ENCODE data around the gene C11orf16. TPM values are rescaled to one million over a fixed set of nuclear protein-coding genes. Genes with fewer than 3 reads are reported as not detected.

Gene C11orf16
- total and polyA plus RNA-seq, 2 experiments from 2014 or later, result not detected

DNA sequence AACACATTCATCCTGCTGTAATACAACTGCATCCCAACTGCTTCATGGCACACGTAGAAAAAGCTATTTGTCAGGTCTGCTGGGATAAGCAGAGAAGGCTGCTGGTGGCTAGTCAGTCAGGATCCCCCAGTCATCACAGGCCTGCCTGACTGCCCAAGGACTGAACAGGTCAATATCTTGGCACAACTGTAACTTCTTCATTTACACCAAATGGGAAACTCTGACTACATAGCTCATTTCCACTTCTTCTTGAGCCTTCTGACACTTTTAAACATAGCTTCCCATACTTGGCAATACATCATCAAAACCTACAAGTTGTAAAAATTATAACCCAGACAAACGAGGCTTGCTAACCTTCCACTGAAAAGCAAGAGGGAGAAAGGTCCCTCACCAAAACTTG lies 28.7 kb upstream of the C11orf16 start:
- H3K36me3 ChIP-seq, result peaks cover 2% of the 10 kb centered on the region
- TF ChIP-seq, protein P1, sequence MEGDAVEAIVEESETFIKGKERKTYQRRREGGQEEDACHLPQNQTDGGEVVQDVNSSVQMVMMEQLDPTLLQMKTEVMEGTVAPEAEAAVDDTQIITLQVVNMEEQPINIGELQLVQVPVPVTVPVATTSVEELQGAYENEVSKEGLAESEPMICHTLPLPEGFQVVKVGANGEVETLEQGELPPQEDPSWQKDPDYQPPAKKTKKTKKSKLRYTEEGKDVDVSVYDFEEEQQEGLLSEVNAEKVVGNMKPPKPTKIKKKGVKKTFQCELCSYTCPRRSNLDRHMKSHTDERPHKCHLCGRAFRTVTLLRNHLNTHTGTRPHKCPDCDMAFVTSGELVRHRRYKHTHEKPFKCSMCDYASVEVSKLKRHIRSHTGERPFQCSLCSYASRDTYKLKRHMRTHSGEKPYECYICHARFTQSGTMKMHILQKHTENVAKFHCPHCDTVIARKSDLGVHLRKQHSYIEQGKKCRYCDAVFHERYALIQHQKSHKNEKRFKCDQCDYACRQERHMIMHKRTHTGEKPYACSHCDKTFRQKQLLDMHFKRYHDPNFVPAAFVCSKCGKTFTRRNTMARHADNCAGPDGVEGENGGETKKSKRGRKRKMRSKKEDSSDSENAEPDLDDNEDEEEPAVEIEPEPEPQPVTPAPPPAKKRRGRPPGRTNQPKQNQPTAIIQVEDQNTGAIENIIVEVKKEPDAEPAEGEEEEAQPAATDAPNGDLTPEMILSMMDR (IDR thresholded peaks at IDR 0.05; ENCODE audit: low read depth, low read length), result no peak
- no peaks in the 10 kb centered on the region for H3K27me3 ChIP-seq
- H3K27ac ChIP-seq, result no peak overlapping the region
- no peak for DNase-seq (ENCODE audit: low read depth in 1 of 2, low spot score in 1 of 2)
- no peak overlapping the region for H3K4me3 ChIP-seq
- peaks cover 6% of the 10 kb centered on the region for H3K4me1 ChIP-seq (ENCODE audit: low read depth)
- H3K9me3 ChIP-seq (ENCODE audit: low read depth), result no peaks in the 10 kb centered on the region

DNA sequence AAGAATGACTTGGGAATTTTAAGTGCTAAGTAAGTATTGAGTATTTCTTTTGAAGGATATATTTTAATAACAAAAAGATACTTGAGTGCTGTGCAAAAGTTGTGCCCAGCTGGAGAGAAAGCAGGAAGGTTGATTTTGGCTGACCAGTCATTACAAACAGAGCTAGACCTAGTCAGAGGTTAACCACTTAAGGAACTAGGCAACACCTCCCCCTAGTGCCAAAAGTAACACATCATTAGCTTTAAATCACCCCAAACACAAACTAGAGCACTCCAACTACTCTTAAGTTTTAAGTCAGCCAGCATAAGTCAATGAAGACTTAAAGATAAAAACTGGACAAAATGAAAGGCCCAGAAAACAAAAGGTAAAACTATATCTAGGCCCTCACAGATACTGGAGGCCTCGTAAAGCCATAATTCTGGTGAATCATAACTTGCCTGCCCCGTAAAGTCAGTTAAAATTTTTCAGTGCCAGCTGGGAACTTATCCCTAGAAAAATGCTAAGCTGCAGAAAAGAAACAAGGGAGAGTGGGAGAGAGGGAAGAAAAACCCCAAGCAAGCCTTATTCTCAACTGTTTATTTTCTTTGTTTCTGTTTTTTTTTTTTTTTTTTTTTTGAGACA lies 26.9 kb upstream of the C11orf16 start:
- TF ChIP-seq, protein P1 (IDR thresholded peaks at IDR 0.05; ENCODE audit: low read depth, low read length), result peak; percentile 71
- Histone ChIP-seq H3K36me3 (peaks cover 4% of the 10 kb centered on the region), H3K27ac (no peak overlapping the region), H3K27me3 (no peaks in the 10 kb centered on the region), H3K4me1 (ENCODE audit: low read depth) (peaks cover 6% of the 10 kb centered on the region), H3K4me3 (no peak overlapping the region), H3K9me3 (ENCODE audit: low read depth) (no peaks in the 10 kb centered on the region)
- DNase-seq (ENCODE audit: low read depth in 1 of 2, low spot score in 1 of 2), result peak; percentile 71 to 91

DNA sequence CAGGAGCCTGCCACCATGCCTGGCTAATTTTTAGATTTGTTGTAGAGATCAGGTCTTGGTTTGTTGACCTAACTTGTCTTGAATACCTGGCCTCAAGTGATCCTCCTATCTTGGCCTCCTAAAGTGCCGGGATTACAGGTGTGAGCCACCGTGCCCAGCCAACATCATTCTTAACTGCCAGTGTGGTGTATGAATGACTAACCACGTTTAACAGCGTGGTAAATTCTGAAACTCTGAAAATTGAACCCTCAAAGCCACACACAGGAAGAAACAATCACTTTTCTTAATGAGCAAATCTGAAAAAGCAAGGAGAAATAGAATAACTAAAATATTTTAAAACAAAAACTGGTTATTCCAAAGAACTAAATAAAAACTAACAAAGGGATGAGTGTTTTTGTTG lies 24.1 kb upstream of the C11orf16 start:
- no peak for DNase-seq (ENCODE audit: low read depth in 1 of 2, low spot score in 1 of 2)
- H3K9me3 ChIP-seq (ENCODE audit: low read depth), result no peaks in the 10 kb centered on the region
- H3K27ac ChIP-seq, result no peak overlapping the region
- peaks cover 9% of the 10 kb centered on the region for H3K36me3 ChIP-seq
- H3K4me3 ChIP-seq, result no peak overlapping the region
- TF ChIP-seq, protein P1 (IDR thresholded peaks at IDR 0.05; ENCODE audit: low read depth, low read length), result no peak
- H3K27me3 ChIP-seq, result no peaks in the 10 kb centered on the region
- H3K4me1 ChIP-seq (ENCODE audit: low read depth), result no peaks in the 10 kb centered on the region

DNA sequence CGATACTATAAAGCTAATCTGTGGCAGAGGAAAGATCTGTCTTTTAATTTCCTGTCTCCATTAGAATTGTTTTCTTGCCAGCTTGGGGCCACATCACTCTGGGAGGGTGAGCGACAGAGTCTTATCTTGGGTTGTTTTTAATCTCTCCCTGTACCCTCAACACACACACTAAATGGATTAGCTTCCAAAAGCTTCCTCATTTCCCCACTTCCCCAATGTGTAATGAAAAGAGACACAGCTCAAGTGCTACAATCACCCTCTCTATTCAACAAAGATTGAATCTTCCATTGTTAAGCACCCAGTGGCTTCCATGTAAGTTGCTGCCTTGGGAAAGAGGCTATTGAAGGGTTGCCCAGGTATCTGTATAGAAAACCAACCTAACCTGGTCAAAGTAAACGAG lies 16.1 kb upstream of the C11orf16 start:
- H3K36me3 ChIP-seq, result peaks cover 17% of the 10 kb centered on the region
- no peaks in the 10 kb centered on the region for H3K27me3 ChIP-seq
- no peak for DNase-seq (ENCODE audit: low read depth in 1 of 2, low spot score in 1 of 2)

DNA sequence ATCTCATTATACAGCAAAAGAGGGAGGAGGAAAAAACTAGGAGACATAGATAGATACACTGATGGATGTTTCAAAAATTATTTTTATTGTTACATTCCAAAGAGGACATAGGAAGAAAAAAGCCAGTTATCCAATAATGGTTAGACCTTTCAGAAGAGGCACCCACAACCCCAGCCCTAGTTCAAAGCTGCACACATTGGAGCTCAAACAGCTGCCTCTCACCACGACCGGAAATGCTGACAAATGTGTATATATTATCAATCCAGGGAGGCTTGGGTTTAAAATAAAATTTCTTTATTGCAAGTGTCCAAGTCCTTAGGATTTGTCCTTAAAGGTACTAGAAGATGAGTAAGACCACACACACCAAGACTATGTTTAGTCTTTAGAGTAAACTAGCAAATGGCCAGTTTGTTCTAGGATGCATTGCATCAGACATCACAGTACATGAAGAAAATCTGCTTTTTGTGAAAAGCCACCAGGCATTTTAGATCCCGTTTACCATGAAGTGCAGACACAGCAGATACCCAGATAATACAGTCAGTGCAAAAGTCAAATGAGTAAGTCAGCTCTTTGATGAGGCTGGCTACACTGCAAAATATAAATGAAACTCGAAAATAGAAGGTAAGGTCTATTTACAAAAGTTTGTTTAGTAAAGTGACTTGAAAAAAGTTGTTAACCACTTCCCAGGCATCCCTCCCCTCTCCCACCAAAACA lies 14.6 kb upstream of the C11orf16 start:
- peaks cover 13% of the 10 kb centered on the region for H3K36me3 ChIP-seq
- H3K9me3 ChIP-seq (ENCODE audit: low read depth), result no peaks in the 10 kb centered on the region
- no peak overlapping the region for H3K27ac ChIP-seq
- no peak for DNase-seq (ENCODE audit: low read depth in 1 of 2, low spot score in 1 of 2)
- no peaks in the 10 kb centered on the region for H3K27me3 ChIP-seq
- H3K4me1 ChIP-seq (ENCODE audit: low read depth), result no peaks in the 10 kb centered on the region
- TF ChIP-seq, protein P1 (IDR thresholded peaks at IDR 0.05; ENCODE audit: low read depth, low read length), result no peak
- no peak overlapping the region for H3K4me3 ChIP-seq

More for the DNA sequence above, 16.1 kb upstream of the C11orf16 start:
- Histone ChIP-seq H3K4me3 (no peak overlapping the region), H3K4me1 (ENCODE audit: low read depth) (no peaks in the 10 kb centered on the region), H3K27ac (no peak overlapping the region), H3K9me3 (ENCODE audit: low read depth) (no peaks in the 10 kb centered on the region)
- TF ChIP-seq, protein P1 (IDR thresholded peaks at IDR 0.05; ENCODE audit: low read depth, low read length), result no peak
